Measurements from ENCODE around the gene LCNL1. TPM values are rescaled to one million over a fixed set of nuclear protein-coding genes. Genes with fewer than 3 reads are reported as not detected.

The LCNL1 gene
- polyA plus RNA-seq, 1 donor (not counting 4 experiments of a cell fraction or from before 2014, with no cell fraction given), result not detected

GRCh38 chr9:136977649-136978072 lies 5.1 kb upstream of the LCNL1 start:
- TF ChIP-seq, protein P1, sequence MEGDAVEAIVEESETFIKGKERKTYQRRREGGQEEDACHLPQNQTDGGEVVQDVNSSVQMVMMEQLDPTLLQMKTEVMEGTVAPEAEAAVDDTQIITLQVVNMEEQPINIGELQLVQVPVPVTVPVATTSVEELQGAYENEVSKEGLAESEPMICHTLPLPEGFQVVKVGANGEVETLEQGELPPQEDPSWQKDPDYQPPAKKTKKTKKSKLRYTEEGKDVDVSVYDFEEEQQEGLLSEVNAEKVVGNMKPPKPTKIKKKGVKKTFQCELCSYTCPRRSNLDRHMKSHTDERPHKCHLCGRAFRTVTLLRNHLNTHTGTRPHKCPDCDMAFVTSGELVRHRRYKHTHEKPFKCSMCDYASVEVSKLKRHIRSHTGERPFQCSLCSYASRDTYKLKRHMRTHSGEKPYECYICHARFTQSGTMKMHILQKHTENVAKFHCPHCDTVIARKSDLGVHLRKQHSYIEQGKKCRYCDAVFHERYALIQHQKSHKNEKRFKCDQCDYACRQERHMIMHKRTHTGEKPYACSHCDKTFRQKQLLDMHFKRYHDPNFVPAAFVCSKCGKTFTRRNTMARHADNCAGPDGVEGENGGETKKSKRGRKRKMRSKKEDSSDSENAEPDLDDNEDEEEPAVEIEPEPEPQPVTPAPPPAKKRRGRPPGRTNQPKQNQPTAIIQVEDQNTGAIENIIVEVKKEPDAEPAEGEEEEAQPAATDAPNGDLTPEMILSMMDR (optimal IDR thresholded peaks at IDR 0.05 in 1 of 3, IDR thresholded peaks at IDR 0.05 in 1 of 3, conservative IDR thresholded peaks at IDR 0.05 in 1 of 3; ENCODE audit: extremely low read depth in 1 of 3, insufficient read depth in 2 of 3, low read length in 3 of 3), result no peak
- no peak for TF ChIP-seq EZH2 (IDR thresholded peaks at IDR 0.05; ENCODE audit: low read length)
- no peaks in the 10 kb centered on the region for H4K20me1 ChIP-seq (ENCODE audit: control insufficient read depth, extremely low read depth, insufficient read depth, low read length)
- no peaks in the 10 kb centered on the region for H3K79me2 ChIP-seq (ENCODE audit: control insufficient read depth, insufficient read depth, low read length)
- DNase-seq (ENCODE audit: low read depth, low spot score) (no peak), FAIRE-seq (no peak)
- no peaks in the 10 kb centered on the region for H3K36me3 ChIP-seq (ENCODE audit: control insufficient read depth in 2 of 2, extremely low read depth in 1 of 2, insufficient read depth in 2 of 2, low read length in 2 of 2)
- H2AFZ ChIP-seq (ENCODE audit: control insufficient read depth, low read length), result no peak overlapping the region
- H3K4me2 ChIP-seq (ENCODE audit: control insufficient read depth, extremely low read depth, insufficient read depth, low read depth, low read length), result peak overlapping the region; percentile 74
- H3K9me1 ChIP-seq (ENCODE audit: control insufficient read depth, extremely low read depth, insufficient read depth, low read length), result no peaks in the 10 kb centered on the region
- no peak overlapping the region for H3K27ac ChIP-seq (ENCODE audit: control insufficient read depth, insufficient read depth, low read length)
- dilution Hi-C loops (cut with MboI; ENCODE audit: extremely low pct_ligation_motif_present, low sequenced_read_pairs), result no loop called here
- H3K27me3 ChIP-seq (ENCODE audit: control insufficient read depth, extremely low read depth, insufficient read depth, low read length), result no peaks in the 10 kb centered on the region
- no peak overlapping the region for H3K9ac ChIP-seq (ENCODE audit: control insufficient read depth, extremely low read depth, insufficient read depth, low read length)
- H3K4me1 ChIP-seq (ENCODE audit: control insufficient read depth, extremely low read depth, insufficient read depth, low read length), result peaks cover 8% of the 10 kb centered on the region
- H3K9me3 ChIP-seq (ENCODE audit: control insufficient read depth, low read depth, low read length), result no peaks in the 10 kb centered on the region
- peak overlapping the region in 1 of 3 experiments; percentile 34 for H3K4me3 ChIP-seq (ENCODE audit: control insufficient read depth in 2 of 3, extremely low read depth in 1 of 3, insufficient read depth in 2 of 3, low read depth in 1 of 3, low read length in 3 of 3)

GRCh38 chr9:136978073-136978864 lies 4.5 kb upstream of the LCNL1 start:
- TF ChIP-seq EZH2 (IDR thresholded peaks at IDR 0.05; ENCODE audit: low read length), result no peak
- TF ChIP-seq, protein P1 (optimal IDR thresholded peaks at IDR 0.05 in 1 of 3, IDR thresholded peaks at IDR 0.05 in 1 of 3, conservative IDR thresholded peaks at IDR 0.05 in 1 of 3; ENCODE audit: extremely low read depth in 1 of 3, insufficient read depth in 2 of 3, low read length in 3 of 3), result no peak
- no peaks in the 10 kb centered on the region for H3K9me3 ChIP-seq (ENCODE audit: control insufficient read depth, low read depth, low read length)
- peaks cover 8% of the 10 kb centered on the region for H3K4me1 ChIP-seq (ENCODE audit: control insufficient read depth, extremely low read depth, insufficient read depth, low read length)
- no peaks in the 10 kb centered on the region for H3K36me3 ChIP-seq (ENCODE audit: control insufficient read depth in 2 of 2, extremely low read depth in 1 of 2, insufficient read depth in 2 of 2, low read length in 2 of 2)
- H3K79me2 ChIP-seq (ENCODE audit: control insufficient read depth, insufficient read depth, low read length), result no peaks in the 10 kb centered on the region
- H3K9me1 ChIP-seq (ENCODE audit: control insufficient read depth, extremely low read depth, insufficient read depth, low read length), result no peaks in the 10 kb centered on the region
- H3K9ac ChIP-seq (ENCODE audit: control insufficient read depth, extremely low read depth, insufficient read depth, low read length), result no peak overlapping the region
- H3K4me3 ChIP-seq (ENCODE audit: control insufficient read depth in 2 of 3, extremely low read depth in 1 of 3, insufficient read depth in 2 of 3, low read depth in 1 of 3, low read length in 3 of 3), result peak overlapping the region in 2 of 3 experiments; percentile 34 to 38
- no peak overlapping the region for H3K27ac ChIP-seq (ENCODE audit: control insufficient read depth, insufficient read depth, low read length)
- DNase-seq (ENCODE audit: low read depth, low spot score) (no peak), FAIRE-seq (no peak)
- no peaks in the 10 kb centered on the region for H4K20me1 ChIP-seq (ENCODE audit: control insufficient read depth, extremely low read depth, insufficient read depth, low read length)
- H3K4me2 ChIP-seq (ENCODE audit: control insufficient read depth, extremely low read depth, insufficient read depth, low read depth, low read length), result peak overlapping the region; percentile 74
- no peaks in the 10 kb centered on the region for H3K27me3 ChIP-seq (ENCODE audit: control insufficient read depth, extremely low read depth, insufficient read depth, low read length)
- peak overlapping the region; percentile 26 for H2AFZ ChIP-seq (ENCODE audit: control insufficient read depth, low read length)
- dilution Hi-C loops (cut with MboI; ENCODE audit: extremely low pct_ligation_motif_present, low sequenced_read_pairs), result no loop called here
